HL-60 (cell line): Measurements from ENCODE around the gene FYB2.

Source experiments
- DNase-seq, 2 experiments: peaks; one replicate each; pipeline ENCODE4 v3.0.0-alpha.2; 2010 to 2020; ENCODE audit warnings: low read depth in 1 of 2, low spot score in 1 of 2
- H3K27ac ChIP-seq: fragments of 250-450 bp; sonication (Bioruptor Pico); replicated peaks from 2 replicates; pipeline ENCODE4 v1.5.1; 2020; ENCODE audit warnings: mild to moderate bottlenecking, moderate library complexity
- H3K27me3 ChIP-seq: fragments of 250-450 bp; sonication (Bioruptor Pico); 2 replicates; pipeline ENCODE4 v1.5.1; 2021; ENCODE audit warnings: mild to moderate bottlenecking, moderate library complexity; ENCODE audit not compliant: insufficient read depth, poor library complexity, severe bottlenecking
- H3K4me3 ChIP-seq: replicated peaks from 2 replicates; pipeline ENCODE4 v1.5.1; 2011; ENCODE audit warnings: mild to moderate bottlenecking, control low read depth, low read length; ENCODE audit not compliant: insufficient read depth
- CTCF ChIP-seq: IDR thresholded peaks from one replicate; pipeline ENCODE4 v1.5.1; 2011; ENCODE audit warnings: low read length, control low read depth, inconsistent platforms; ENCODE audit not compliant: insufficient read depth
- GABPA ChIP-seq: IDR thresholded peaks from 2 replicates; pipeline ENCODE4 v1.6.1; 2012; ENCODE audit warnings: low read depth
- POLR2AphosphoS5 ChIP-seq: IDR thresholded peaks from 2 replicates; pipeline ENCODE4 v1.6.1; 2012; ENCODE audit warnings: low read depth
- REST ChIP-seq: IDR thresholded peaks from 2 replicates; pipeline ENCODE4 v1.6.1; 2012; ENCODE audit warnings: low read depth; ENCODE audit not compliant: insufficient replicate concordance
- SPI1 ChIP-seq: IDR thresholded peaks from 2 replicates; pipeline ENCODE4 v1.6.1; 2012; ENCODE audit warnings: low read depth, mild to moderate bottlenecking, borderline replicate concordance

Gene FYB2

GRCh38 chr1:56755911-56756310, 63.3 kb downstream of the FYB2 start:
- TF ChIP-seq CTCF (no peak), REST (no peak), GABPA (no peak), SPI1 (no peak), POLR2AphosphoS5 (no peak)
- Histone ChIP-seq H3K4me3 (no peak overlapping the region), H3K27ac (no peak overlapping the region), H3K27me3 (peaks cover 7% of the 10 kb centered on the region)
- no peak for DNase-seq

GRCh38 chr1:56754708-56755479, 64.3 kb downstream of the FYB2 start:
- Histone ChIP-seq H3K27ac (no peak overlapping the region), H3K27me3 (peaks cover 10% of the 10 kb centered on the region), H3K4me3 (no peak overlapping the region)
- DNase-seq: no peak
- TF ChIP-seq POLR2AphosphoS5 (no peak), SPI1 (no peak), CTCF (no peak), REST (no peak), GABPA (no peak)

GRCh38 chr1:56745231-56745630, 74.0 kb downstream of the FYB2 start:
- no peak for DNase-seq
- Histone ChIP-seq H3K27ac (no peak overlapping the region), H3K4me3 (no peak overlapping the region), H3K27me3 (no peaks in the 10 kb centered on the region)
- TF ChIP-seq GABPA (no peak), POLR2AphosphoS5 (no peak), REST (no peak), CTCF (no peak), SPI1 (no peak)
